ENCODE measurements around the gene CCDC78.

The CCDC78 gene

DNA sequence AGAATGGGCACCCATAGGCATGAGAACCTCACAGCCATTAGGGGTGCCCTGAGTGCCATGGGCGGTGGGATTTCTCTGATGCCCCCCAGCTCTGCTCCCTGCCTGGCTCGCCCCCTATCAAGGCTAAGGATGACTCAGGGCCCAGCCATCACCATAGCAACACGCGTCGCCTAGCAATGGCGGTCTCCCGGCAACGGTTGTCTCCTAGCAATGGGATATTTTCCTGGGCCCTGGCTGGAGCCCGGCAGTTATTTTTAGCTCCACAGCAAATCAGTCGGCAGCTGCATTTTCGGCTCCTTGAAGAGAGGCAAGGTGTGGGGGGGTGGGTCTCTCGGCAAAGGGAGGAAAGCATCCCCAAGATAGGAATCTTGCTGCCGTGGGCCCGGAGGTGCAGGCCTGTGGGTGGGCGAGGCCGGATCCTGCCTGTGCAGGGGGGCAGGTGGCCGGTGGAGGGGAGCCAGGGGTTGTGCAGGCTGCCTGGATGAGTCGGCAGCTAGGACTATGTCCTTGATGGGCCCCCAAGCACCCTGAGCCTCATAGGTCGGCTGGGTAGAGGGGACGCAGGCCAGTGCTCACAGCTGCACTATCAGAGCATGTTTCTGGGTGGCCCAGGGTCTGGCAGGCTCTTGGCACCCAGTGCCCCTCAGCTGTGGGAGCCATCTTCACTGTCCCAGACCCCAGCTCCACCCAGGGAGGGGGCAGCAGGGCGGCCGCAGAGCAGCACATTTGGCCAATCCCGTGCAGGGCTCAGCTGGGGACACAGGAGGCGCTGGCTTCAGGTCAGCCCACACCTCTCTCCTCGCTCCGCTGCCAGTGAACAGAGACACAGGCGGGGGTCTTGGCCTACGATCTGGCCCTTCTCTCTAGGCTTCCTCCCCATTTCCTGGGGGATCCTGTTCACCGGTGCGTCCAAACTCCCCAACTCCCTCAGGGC lies 16.4 kb downstream of the CCDC78 start:
- peak; percentile 91 for DNase-seq

DNA sequence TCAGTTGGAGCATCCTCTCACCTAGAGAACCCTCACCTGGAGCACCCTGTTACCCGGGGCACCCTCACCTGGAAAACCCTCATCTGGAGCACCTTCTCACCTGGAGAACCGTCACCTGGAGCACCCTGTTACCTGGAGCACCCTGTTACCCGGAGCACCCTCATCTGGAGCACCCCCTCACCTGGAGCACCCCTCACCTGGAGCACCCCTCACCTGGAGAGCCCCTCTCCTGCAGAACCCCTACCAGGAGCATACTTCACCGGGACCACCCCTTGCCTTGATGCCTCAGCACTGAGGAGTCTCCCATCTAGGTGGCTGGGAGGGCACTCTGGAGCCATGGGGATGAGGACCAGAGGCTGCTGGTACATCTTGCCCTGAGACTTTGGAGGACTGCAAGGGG lies 17.3 kb downstream of the CCDC78 start:
- no peak for DNase-seq

GRCh38 chr16:708019-708418 lies 18.2 kb downstream of the CCDC78 start:
- no peak for DNase-seq

DNA sequence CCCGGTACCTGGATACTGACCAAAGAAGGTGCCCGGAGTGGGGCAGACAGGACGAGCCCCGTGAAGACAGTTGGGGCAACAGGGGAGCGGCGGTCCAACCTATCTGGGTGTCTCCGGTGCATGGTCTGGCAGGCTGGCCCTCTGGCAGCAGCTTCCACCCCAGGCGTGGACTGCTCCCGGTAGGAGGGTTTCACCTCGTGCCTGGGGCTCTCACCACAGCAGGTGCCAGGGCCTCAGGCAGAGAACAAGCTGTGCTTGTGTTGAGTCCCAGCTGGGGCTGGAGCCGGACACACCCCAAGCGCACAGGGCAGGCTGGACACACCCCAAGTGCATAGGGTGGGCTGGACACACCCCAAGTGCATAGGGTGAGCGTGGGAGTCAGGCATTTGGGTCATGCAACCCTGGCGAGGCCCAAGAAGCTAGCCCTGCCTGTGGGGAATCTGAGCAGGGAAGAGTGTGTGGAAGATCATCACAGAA lies 19.1 kb downstream of the CCDC78 start:
- DNase-seq, result no peak

DNA sequence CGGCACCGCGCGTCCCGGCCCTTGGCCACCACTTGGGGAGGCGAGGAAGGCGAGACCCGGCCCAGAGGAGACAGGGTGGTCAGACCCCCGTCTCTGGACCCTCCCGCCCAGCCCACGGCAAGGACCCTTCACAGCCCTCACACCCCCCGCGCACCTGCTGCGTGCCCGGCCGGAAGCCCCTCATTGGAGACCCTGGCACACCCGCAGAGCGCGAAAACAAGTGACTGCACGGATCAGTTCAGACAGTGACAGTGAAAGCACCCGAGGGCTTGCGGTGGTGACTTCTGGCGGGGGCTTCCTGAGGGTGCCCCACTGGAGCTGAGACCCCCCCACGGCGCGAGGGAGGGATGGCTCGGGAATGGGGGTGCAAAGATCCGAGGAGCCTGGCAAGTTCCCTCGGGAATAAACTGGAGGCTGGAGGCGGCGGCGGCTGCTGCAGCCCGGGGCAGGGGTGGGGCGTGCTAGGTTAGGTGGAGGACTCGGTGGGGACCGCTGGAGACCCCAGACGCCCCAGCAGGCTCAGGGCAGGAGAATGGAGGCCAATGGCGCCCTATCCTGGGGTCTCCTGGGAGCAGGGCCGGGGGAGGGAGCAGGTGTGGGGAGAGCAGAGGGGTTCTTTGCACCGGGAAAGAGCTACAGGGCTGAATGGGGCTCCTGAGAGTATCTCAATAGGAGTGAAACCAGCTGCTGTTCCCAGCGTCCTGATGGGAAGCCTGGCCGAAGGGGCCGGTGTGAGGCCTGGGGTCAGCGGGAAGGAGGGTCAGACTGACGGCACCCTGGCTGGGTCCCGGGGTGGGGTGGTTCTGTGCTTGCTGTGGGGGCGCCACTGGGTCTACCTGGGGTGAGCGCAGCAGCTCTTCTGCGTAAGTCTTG lies 19.8 kb downstream of the CCDC78 start:
- no peak for DNase-seq

GRCh38 chr16:705431-706188 lies 20.6 kb downstream of the CCDC78 start, which contains the start of gene FBXL16:
FBXL16 (minus strand) TSS chr16:705801; CDS start chr16:697405, 8,396 bp downstream.
- DNase-seq, result no peak

- DNase-seq, result no peak
These were observed 21.5 kb downstream of the CCDC78 start for GRCh38 chr16:704552-705380.

DNA sequence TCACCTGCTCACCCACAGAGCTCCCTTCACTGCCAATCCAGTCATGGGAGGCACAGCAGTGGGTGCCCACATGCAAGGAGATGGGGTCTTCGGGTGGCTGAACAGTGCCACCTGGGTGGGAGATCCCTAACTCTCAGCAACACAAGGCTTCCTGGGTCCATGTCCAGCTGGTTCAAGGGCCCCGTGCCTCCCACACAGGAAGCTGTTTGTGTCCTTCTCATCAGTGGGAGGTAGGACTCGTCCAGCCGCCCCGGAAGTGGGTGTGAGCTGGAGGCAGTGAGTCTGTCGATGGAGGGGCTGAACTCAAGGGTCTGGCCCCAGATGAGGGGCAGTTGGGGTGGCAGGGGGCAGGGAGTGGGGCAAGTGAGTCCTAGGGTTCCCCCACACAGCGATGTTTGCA lies 22.2 kb downstream of the CCDC78 start:
- no peak for DNase-seq

DNA sequence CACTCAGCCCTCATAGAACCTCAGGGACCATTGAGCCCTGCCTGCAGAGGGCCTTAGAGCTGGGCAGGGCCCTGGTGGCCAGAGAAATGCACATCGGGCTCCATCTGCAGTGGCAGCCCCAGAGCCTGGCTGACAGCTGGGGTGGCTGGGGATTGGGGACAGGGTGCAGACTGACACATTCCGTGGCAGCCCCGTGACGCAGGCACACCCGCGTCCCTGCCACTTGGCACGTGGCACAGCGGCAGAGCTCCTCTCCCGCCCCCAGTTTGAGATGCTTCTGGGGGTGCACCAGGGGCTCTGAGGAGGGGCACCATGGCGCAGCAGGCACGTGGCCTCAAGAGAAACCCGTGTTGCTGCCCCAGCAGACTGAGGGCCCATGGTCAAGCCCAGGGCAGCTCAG lies 22.8 kb downstream of the CCDC78 start:
- DNase-seq, result no peak

GRCh38 chr16:702341-702740 lies 23.9 kb downstream of the CCDC78 start:
- no peak for DNase-seq

DNA sequence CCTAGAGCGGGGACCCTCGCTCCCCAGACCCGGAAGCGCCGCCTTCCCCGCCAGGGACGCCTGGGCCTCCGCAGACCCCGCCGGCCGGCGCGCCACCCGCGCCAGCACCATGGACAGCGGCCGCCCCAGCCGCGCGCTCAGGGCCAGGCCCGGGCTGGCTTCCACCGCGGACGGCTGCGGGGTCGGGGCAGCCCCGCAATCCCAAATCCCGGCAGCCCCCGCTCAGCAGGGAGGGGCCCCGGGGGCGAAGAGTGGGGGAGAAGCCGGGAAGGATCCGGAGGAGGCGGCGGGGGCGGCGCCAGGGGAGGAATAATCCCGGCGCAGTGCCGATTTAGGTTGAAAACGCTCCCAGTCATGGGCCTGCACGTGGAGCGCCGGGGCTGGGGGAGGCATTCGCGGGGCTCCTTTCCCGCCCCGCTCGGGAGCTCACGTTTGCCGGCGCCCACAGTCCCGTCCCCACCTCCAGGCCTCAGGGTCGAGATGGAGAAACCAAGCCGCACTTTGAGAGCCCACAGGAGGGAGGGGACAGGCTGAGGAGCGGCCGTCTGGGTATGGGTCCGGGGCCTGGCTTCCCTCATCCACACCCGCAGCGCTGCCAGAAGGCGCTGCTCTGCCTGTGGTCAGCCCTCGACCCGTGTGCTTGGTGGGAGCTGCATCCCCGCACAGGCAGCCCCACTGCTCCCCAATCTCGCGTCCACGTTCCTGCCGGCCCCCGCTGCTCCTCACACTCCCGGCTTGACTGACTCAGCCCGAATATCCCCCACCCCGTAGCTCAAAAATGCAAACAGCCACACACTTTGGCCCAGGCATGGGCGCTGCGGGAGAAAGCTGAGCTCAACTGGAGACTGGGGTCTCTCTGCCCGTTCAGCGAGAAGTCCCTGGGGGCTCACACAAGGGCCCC lies 25.3 kb downstream of the CCDC78 start:
- DNase-seq, result no peak

- no peak for DNase-seq
These were observed 27.2 kb downstream of the CCDC78 start for GRCh38 chr16:698911-699671.

DNA sequence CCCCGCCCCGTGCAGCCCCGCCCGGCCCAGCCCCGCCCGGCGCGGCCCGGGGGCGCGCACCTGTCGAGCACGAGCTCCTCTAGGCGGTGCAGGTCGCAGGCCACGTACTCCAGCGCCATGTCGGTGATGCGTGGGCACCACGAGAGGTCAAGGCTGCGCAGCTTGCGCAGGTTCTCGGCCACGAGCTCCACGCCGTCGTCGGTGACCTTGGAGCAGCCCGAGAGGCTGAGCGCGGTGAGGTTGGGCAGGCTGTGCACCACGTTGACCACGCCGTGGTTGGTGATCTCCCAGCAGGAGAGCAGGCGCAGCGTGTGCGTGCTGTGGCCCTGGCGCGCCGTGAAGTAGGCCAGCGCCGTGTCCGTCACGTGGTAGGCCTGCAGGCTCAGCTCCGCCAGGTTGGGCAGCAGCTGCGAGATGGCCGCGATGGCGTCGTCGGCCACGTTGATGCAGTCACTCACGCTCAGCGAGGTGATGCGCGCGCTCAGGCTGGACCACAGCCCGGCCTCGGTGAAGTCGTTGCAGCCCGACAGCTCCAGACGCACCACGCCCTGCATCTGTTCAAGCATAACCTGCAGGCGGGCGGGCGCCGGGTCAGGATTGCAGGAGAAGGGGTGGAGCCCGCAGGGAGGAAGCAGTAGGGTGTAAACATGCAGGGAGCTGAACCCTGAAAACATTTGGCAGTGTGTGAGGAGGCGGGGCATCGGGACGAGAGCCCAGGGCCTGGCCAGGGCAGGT lies 30.7 kb downstream of the CCDC78 start:
- DNase-seq, result peak; percentile 93

GRCh38 chr16:694863-695354 lies 31.3 kb downstream of the CCDC78 start:
- no peak for DNase-seq

DNA sequence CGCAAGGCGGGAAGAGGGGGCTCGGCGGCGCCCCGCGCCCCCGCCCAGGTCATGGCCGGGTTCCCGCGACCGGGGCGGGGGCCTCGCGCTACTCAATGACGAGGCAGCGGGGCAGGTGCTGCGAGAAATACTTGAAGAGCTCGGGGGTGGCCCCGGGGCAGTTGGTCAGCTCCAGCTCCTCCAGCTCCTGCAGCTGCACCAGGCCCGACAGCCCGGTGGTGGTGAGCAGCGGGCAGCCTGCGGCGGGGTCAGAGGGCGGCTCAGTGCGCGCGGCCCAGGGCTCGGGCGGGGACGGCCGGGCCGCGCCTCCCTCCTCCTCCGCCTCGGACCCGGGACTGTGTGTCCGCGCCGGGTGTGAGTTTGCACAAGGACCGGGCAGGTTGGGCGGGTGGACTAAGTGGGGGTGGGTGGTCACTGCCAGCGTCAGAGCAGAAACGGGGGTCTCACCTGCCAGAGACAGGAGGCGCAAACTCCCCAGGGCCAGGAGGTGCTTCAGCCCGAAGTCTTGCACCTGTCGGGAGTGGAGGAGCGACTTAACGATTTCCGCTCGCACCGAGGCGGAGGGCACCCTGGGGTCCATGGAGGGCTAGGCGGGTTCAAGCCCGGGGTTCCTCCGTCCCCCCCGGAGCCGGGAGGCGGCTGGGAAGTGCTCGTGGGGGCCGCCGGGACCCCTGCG lies 31.9 kb downstream of the CCDC78 start:
- no peak for DNase-seq

DNA sequence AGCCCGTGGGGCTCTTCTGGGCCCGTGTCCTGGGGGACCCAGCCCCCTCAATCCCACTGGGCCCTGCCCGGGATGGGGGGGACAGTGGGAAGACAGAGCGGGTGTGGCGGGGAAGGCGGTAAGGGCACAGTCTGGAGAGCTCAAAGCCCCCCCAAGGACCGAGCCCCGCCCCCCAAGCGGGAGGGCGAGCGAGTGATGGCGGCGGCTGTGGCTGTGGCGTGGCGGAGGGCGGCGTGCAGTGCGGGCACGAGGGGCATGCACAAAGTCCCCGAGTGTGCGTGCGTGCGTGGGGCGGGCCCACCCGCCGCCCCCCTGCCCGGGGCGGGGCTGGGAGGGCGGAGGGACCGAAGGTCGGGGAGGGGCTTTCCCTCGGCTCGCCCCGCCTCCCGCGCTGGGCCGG lies 32.5 kb downstream of the CCDC78 start:
- no peak for DNase-seq

DNA sequence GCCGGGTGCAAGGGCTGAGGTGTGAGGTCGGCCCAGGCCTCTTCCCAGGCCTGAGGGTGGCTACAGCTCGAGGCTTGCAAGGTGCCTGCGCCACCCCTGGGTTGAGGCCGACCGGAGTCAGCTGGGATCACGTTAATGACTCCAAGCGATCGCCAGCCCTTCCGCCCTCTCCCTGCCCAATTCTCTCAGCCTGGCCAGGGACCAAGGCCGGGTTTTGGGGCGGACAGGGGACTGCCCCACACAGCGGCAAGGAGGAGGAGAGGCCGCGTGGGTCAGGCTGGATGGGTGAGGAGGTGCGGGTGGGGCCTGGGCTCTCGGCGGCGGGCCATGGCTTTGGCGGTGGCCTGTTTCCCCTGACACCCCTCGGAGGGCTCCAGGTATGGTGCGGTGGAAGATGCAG lies 32.9 kb downstream of the CCDC78 start:
- DNase-seq, result no peak

DNA sequence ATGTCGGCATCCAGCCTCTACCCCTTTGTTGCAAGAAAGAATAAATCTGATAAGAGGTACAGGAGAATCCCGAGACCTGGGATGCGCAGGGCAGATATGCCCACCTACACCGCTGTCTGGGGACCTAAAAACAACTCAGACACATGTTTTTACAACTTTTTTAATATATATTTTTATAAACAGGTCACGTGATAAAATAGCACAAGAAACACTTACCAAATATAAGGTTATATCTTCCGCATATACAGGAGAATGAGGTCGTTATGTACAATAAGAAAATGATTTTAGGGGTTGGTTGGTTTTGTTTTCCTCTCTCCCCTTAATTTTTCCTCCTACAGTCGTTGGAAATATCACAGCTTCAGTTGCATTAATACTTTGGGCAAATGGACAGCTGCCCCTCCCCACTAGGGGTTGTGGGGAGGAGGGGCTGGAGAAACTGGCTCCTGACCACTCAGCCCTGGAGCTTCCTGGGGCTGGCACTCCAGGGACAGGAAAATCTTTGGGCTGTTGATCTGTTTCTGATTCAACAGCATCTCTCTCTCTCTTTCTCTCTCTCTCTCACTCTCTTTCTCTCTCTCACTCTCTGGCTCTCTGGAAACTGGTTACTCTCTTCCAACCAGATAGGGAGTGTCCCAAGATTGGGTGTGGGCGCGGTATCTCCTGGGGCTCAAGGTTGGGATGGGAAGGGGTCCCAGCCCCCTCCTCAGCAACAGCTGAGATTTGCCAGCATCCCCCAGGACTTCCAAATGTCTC lies 33.7 kb downstream of the CCDC78 start:
- DNase-seq, result no peak

All from NCI-H187 treated with DMSO at 0.1 percent for 48 hours (cell line).